ENCODE measurements around the gene STPG1.

The STPG1 gene

DNA sequence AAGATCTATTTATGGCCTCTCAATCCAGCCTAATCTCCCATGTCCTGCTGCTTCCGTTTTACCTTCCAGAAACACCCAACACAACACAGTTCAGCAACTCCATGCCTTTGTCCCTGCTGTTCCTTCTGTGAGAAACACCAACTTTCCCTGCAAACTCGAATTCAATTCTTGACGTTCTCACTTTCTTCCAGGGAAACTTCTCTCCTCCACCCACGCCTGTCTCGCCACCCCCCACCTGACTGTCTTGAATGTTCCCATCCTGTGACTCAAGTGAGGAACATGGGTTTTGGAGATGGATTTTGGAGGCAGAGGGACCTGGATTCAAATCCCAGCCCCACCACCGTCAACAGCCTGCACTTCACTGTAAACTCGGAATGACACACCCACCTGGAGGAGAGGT is 49.6 kb downstream of the STPG1 start:
- no peak overlapping the region for H3K4me3 ChIP-seq (ENCODE audit: low read length)
- H3K36me3 ChIP-seq (ENCODE audit: insufficient read depth, low read length) = no peaks in the 10 kb centered on the region
- peaks cover 37% of the 10 kb centered on the region for H3K4me1 ChIP-seq (ENCODE audit: control insufficient read depth, insufficient read depth, low read length)
- H3K9ac ChIP-seq (ENCODE audit: low read depth, low read length) = no peak overlapping the region
- no peaks in the 10 kb centered on the region for H3K9me3 ChIP-seq (replicated peaks; ENCODE audit: low read length)
- H3K27me3 ChIP-seq (ENCODE audit: control insufficient read depth, insufficient read depth, low read length) = no peaks in the 10 kb centered on the region
- H3K4me2 ChIP-seq (ENCODE audit: low read length) = no peak overlapping the region

DNA sequence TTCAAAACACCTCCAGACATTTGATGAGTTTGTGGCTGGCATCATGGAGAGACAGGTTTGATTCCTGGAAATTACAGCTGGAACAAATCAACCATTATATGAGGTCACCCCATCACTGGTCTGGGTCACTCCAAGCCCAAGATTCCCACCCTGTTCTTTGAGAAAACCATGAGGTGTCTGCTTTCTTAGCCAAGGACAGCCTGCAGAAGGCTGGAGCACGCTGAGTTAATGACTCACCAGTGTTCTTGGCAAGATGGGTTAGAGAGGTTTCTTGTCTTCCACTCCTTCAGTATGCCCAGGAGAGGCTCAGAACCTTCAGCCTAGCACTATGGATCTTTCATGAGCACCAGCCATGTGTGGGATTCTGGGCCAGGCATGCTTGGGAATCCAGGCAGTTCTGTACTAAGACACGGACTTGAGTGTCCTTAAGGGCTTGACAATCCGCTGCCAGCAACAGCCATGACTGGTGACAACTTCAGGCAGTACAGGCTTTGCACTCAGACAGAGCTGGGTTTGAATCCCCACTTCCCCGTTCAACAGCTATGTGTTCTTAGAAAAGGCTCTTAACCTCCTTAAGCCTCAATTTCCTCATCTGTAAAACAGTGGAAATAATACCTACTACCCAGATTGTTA is 50.5 kb downstream of the STPG1 start:
- Histone ChIP-seq H3K4me2 (ENCODE audit: low read length) (no peak overlapping the region), H3K9me3 (replicated peaks; ENCODE audit: low read length) (no peaks in the 10 kb centered on the region), H3K9ac (ENCODE audit: low read depth, low read length) (no peak overlapping the region), H3K4me3 (ENCODE audit: low read length) (no peak overlapping the region), H3K4me1 (ENCODE audit: control insufficient read depth, insufficient read depth, low read length) (peaks cover 37% of the 10 kb centered on the region), H3K27me3 (ENCODE audit: control insufficient read depth, insufficient read depth, low read length) (no peaks in the 10 kb centered on the region), H3K36me3 (ENCODE audit: insufficient read depth, low read length) (no peaks in the 10 kb centered on the region)

DNA sequence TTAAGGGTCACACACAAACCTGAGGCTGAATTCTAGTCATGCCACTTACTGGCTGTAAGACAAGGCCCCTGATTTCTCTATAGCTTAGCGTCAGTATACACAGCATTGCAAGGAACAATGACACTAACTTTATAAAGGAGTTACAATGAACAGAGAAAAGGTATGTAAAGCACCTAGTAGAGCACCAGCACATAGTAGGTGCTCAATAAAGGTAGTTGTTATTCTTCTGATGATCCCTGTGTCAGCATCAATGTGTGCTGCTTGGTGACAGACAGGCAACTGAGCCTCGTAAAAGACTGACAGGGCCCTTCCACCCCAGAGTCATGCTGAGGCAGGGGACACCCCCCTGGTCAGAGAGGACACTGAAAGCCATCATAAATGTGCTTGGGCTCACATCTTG is 51.2 kb downstream of the STPG1 start:
- no peaks in the 10 kb centered on the region for H3K9me3 ChIP-seq (replicated peaks; ENCODE audit: low read length)
- no peaks in the 10 kb centered on the region for H3K27me3 ChIP-seq (ENCODE audit: control insufficient read depth, insufficient read depth, low read length)
- peaks cover 37% of the 10 kb centered on the region for H3K4me1 ChIP-seq (ENCODE audit: control insufficient read depth, insufficient read depth, low read length)
- H3K9ac ChIP-seq (ENCODE audit: low read depth, low read length) = no peak overlapping the region
- no peak overlapping the region for H3K4me2 ChIP-seq (ENCODE audit: low read length)
- H3K36me3 ChIP-seq (ENCODE audit: insufficient read depth, low read length) = no peaks in the 10 kb centered on the region
- H3K4me3 ChIP-seq (ENCODE audit: low read length) = no peak overlapping the region

- no peaks in the 10 kb centered on the region for H3K36me3 ChIP-seq (ENCODE audit: insufficient read depth, low read length)
- H3K9me3 ChIP-seq (replicated peaks; ENCODE audit: low read length) = no peaks in the 10 kb centered on the region
- H3K27me3 ChIP-seq (ENCODE audit: control insufficient read depth, insufficient read depth, low read length) = no peaks in the 10 kb centered on the region
- no peak overlapping the region for H3K4me3 ChIP-seq (ENCODE audit: low read length)
- H3K4me1 ChIP-seq (ENCODE audit: control insufficient read depth, insufficient read depth, low read length) = peaks cover 37% of the 10 kb centered on the region
- no peak overlapping the region for H3K4me2 ChIP-seq (ENCODE audit: low read length)
- no peak overlapping the region for H3K9ac ChIP-seq (ENCODE audit: low read depth, low read length)
These were observed 51.8 kb downstream of the STPG1 start for GRCh38 chr1:24361811-24362210.

DNA sequence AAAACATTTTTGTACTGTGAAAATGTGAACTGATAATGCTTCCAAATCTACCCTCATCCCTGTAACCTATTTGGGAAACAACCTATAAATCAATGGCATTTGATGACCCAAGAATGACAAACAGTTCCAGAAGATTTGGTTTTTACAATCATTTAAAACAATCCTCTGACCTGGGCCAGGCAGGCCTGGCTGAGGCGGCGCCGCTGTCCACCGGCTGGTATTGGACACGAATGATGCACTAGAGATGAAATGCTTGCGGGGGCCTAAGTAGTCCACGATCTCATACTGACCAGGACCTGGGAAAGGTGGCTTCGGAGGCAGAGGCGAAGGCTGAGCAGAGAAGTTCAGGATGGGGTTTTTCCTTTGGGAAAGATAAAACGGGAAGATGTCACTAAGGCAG is 52.9 kb downstream of the STPG1 start:
- no peaks in the 10 kb centered on the region for H3K9me3 ChIP-seq (replicated peaks; ENCODE audit: low read length)
- no peaks in the 10 kb centered on the region for H3K36me3 ChIP-seq (ENCODE audit: insufficient read depth, low read length)
- H3K9ac ChIP-seq (ENCODE audit: low read depth, low read length) = no peak overlapping the region
- H3K4me3 ChIP-seq (ENCODE audit: low read length) = no peak overlapping the region
- peaks cover 34% of the 10 kb centered on the region for H3K4me1 ChIP-seq (ENCODE audit: control insufficient read depth, insufficient read depth, low read length)
- H3K27me3 ChIP-seq (ENCODE audit: control insufficient read depth, insufficient read depth, low read length) = no peaks in the 10 kb centered on the region
- H3K4me2 ChIP-seq (ENCODE audit: low read length) = no peak overlapping the region

DNA sequence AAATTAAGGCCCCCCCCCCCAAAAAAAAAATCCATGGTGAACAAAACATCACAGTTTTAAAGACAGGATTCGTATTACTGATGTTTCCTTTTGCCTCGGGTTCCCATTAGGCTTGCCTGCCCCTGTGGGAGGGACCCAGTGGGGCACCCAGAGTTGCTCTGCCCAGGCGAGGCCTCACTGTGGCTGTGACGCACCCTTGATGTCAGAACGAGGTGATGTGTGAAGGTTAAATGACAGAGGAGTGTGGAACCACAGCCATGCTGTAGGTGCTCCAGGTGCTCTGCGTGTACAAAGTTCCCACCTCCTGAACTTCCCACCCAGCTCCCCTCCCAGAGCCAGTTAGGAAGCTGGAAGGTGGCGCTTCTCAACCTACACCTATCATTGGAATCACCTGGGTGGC is 56.5 kb downstream of the STPG1 start:
- Histone ChIP-seq H3K4me2 (ENCODE audit: low read length) (no peak overlapping the region), H3K27me3 (ENCODE audit: control insufficient read depth, insufficient read depth, low read length) (no peaks in the 10 kb centered on the region), H3K4me3 (ENCODE audit: low read length) (no peak overlapping the region), H3K9me3 (replicated peaks; ENCODE audit: low read length) (no peaks in the 10 kb centered on the region), H3K36me3 (ENCODE audit: insufficient read depth, low read length) (no peaks in the 10 kb centered on the region), H3K4me1 (ENCODE audit: control insufficient read depth, insufficient read depth, low read length) (peaks cover 4% of the 10 kb centered on the region), H3K9ac (ENCODE audit: low read depth, low read length) (no peak overlapping the region)

DNA sequence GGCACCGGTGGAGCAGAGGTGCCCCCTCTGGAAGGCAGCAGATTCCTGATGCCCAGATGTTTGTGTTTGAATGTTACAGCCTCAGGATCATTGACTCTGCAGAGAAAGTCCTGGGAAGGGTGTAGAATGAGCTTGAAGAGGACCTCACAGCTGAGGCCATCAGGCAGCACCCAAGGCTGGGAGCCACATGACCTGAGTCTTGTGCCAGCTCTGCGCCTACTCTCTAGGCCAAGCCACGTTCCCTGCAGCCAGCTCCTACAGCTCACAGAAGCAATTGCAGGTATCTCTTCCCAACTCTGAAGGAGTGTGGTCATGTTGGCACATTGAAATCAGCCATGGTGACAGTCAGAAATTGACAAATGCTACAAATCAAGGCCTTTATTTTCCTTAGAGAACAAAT is 58.1 kb downstream of the STPG1 start:
- Histone ChIP-seq H3K27me3 (ENCODE audit: control insufficient read depth, insufficient read depth, low read length) (no peaks in the 10 kb centered on the region), H3K4me2 (ENCODE audit: low read length) (no peak overlapping the region), H3K4me3 (ENCODE audit: low read length) (no peak overlapping the region), H3K36me3 (ENCODE audit: insufficient read depth, low read length) (no peaks in the 10 kb centered on the region), H3K9me3 (replicated peaks; ENCODE audit: low read length) (no peaks in the 10 kb centered on the region), H3K4me1 (ENCODE audit: control insufficient read depth, insufficient read depth, low read length) (peaks cover 9% of the 10 kb centered on the region), H3K9ac (ENCODE audit: low read depth, low read length) (no peak overlapping the region)

GRCh38 chr1:24353292-24353891 is 60.2 kb downstream of the STPG1 start:
- H3K4me1 ChIP-seq (ENCODE audit: control insufficient read depth, insufficient read depth, low read length) = peaks cover 17% of the 10 kb centered on the region
- H3K36me3 ChIP-seq (ENCODE audit: insufficient read depth, low read length) = no peaks in the 10 kb centered on the region
- no peak overlapping the region for H3K9ac ChIP-seq (ENCODE audit: low read depth, low read length)
- H3K9me3 ChIP-seq (replicated peaks; ENCODE audit: low read length) = no peaks in the 10 kb centered on the region
- no peak overlapping the region for H3K4me3 ChIP-seq (ENCODE audit: low read length)
- peaks cover 7% of the 10 kb centered on the region for H3K27me3 ChIP-seq (ENCODE audit: control insufficient read depth, insufficient read depth, low read length)
- no peak overlapping the region for H3K4me2 ChIP-seq (ENCODE audit: low read length)

- H3K4me2 ChIP-seq (ENCODE audit: low read length) = no peak overlapping the region
- H3K9me3 ChIP-seq (replicated peaks; ENCODE audit: low read length) = no peaks in the 10 kb centered on the region
- no peaks in the 10 kb centered on the region for H3K36me3 ChIP-seq (ENCODE audit: insufficient read depth, low read length)
- peaks cover 14% of the 10 kb centered on the region for H3K27me3 ChIP-seq (ENCODE audit: control insufficient read depth, insufficient read depth, low read length)
- no peak overlapping the region for H3K9ac ChIP-seq (ENCODE audit: low read depth, low read length)
- H3K4me3 ChIP-seq (ENCODE audit: low read length) = no peak overlapping the region
- peaks cover 17% of the 10 kb centered on the region for H3K4me1 ChIP-seq (ENCODE audit: control insufficient read depth, insufficient read depth, low read length)
These were observed 61.5 kb downstream of the STPG1 start for GRCh38 chr1:24351918-24352627.

GRCh38 chr1:24351247-24351646 is 62.3 kb downstream of the STPG1 start:
- no peaks in the 10 kb centered on the region for H3K9me3 ChIP-seq (replicated peaks; ENCODE audit: low read length)
- peaks cover 23% of the 10 kb centered on the region for H3K27me3 ChIP-seq (ENCODE audit: control insufficient read depth, insufficient read depth, low read length)
- no peaks in the 10 kb centered on the region for H3K36me3 ChIP-seq (ENCODE audit: insufficient read depth, low read length)
- H3K4me1 ChIP-seq (ENCODE audit: control insufficient read depth, insufficient read depth, low read length) = peaks cover 17% of the 10 kb centered on the region
- H3K4me3 ChIP-seq (ENCODE audit: low read length) = no peak overlapping the region
- H3K4me2 ChIP-seq (ENCODE audit: low read length) = no peak overlapping the region
- H3K9ac ChIP-seq (ENCODE audit: low read depth, low read length) = no peak overlapping the region

GRCh38 chr1:24349891-24350290 is 63.7 kb downstream of the STPG1 start:
- Histone ChIP-seq H3K36me3 (ENCODE audit: insufficient read depth, low read length) (no peaks in the 10 kb centered on the region), H3K27me3 (ENCODE audit: control insufficient read depth, insufficient read depth, low read length) (peaks cover 31% of the 10 kb centered on the region), H3K9me3 (replicated peaks; ENCODE audit: low read length) (no peaks in the 10 kb centered on the region), H3K4me2 (ENCODE audit: low read length) (no peak overlapping the region), H3K4me1 (ENCODE audit: control insufficient read depth, insufficient read depth, low read length) (peaks cover 17% of the 10 kb centered on the region), H3K4me3 (ENCODE audit: low read length) (no peak overlapping the region), H3K9ac (ENCODE audit: low read depth, low read length) (no peak overlapping the region)

- Histone ChIP-seq H3K9ac (ENCODE audit: low read depth, low read length) (no peak overlapping the region), H3K4me2 (ENCODE audit: low read length) (no peak overlapping the region), H3K36me3 (ENCODE audit: insufficient read depth, low read length) (no peaks in the 10 kb centered on the region), H3K4me3 (ENCODE audit: low read length) (no peak overlapping the region), H3K4me1 (ENCODE audit: control insufficient read depth, insufficient read depth, low read length) (peaks cover 17% of the 10 kb centered on the region), H3K27me3 (ENCODE audit: control insufficient read depth, insufficient read depth, low read length) (peaks cover 39% of the 10 kb centered on the region), H3K9me3 (replicated peaks; ENCODE audit: low read length) (no peaks in the 10 kb centered on the region)
These were observed 65.4 kb downstream of the STPG1 start for GRCh38 chr1:24348196-24348595.
